H1 (cell line): ENCODE measurements around the gene FGR. TPM values are rescaled to one million over a fixed set of nuclear protein-coding genes. Genes with fewer than 3 reads are reported as not detected.

Experiments
- CHD7 ChIP-seq: fragments of 300-600 bp; sonication (generic); IDR thresholded peaks from 2 replicates; pipeline ENCODE4 v1.7.1; 2012; ENCODE audit warnings: low read length, moderate library complexity, mild to moderate bottlenecking, inconsistent platforms; ENCODE audit not compliant: insufficient replicate concordance
- TBP ChIP-seq: IDR thresholded peaks from 2 replicates; pipeline ENCODE4 v1.6.1; 2011; ENCODE audit warnings: low read depth, low read length, improper control_type of control experiment
- polyA plus RNA-seq, 7 experiments: library from polyadenylated mRNA; depleted of rRNA in 3 of 7; stranded (reverse) in 5 of 7; unstranded in 2 of 7; fragments of >200 nt in 5 of 7; fragments of 200-250 nt in 2 of 7; gene quantifications; 1 replicate in 5 of 7; 2 replicates in 1 of 7; 4 replicates in 1 of 7; pipeline versions ENCODE4 v1.2.1 to v1.2.3, GENCODE V29; 2011 to 2013; ENCODE audit warnings: missing spikeins in 2 of 7, mixed read lengths in 2 of 7
- total RNA-seq: library from RNA; stranded (reverse); fragmentation: NEBNext Ultra II Directional; extraction: Animal tissue kit (Norgen Biotek cat#: 25700); gene quantifications from 2 replicates; pipeline ENCODE4 v1.2.1, GENCODE V29; 2021

The FGR gene
- total and polyA plus RNA-seq, 2 of the 8 experiments (the other 6 are each of a cell fraction or from before 2014, with no cell fraction given), result 0.22 to 0.95 TPM

GRCh38 chr1:27597516-27598294 lies 37.3 kb downstream of the FGR start (continued):
- TF ChIP-seq CHD7 (no peak), TBP (no peak)
